Measurements from ENCODE around the gene DRC1. TPM values are rescaled to one million over a fixed set of nuclear protein-coding genes. Genes with fewer than 3 reads are reported as not detected.

The DRC1 gene
- polyA plus RNA-seq, 1 experiment, result 0.05 TPM

DNA sequence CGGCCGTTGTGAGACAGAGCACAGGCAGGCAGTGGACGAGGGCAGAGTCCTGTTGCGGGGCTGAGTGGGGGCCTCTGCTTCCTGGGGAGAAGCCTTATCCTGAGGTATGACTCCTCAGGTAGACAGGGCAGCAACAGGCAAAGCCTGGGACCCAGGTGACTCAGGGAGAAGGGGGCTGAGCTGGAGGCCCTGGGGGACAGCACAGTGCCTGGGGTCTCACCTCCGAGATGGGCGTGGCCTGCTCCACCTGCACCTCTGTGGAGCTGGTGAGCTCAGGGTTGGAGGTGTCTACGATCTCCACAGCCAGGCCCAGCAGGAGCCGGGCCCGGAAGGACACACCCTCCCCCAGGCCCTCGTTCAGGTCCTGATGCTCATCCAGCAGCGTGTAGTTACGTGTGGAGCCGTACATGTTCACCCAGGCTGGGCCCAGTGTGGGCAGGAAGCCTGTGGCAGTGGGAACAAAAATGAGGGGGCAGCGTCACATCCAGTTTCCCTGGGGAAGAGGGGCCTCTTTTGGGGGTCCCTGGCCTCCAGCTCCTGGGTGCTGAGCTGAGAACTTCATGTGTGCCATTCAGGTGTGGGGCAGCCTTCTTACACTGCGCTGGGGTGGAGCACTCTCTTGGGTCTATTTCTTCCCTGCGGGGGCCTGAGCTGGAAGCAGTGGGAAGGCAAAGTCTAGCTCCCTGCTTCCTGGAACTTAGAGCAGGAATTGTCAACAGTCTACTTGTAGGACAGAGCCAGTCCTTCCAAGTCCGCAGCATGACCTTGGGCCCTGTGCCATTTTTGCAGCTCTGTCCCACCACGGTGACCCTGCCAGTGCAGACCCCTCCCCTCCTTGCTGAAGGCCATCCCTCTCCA, 79.1 kb downstream of the DRC1 start:
- POLR2A ChIA-PET, result no interaction called here
- DNase-seq (ENCODE audit: low read depth), result no peak
- CTCF ChIA-PET, result no interaction called here
- H3K4me3 ChIP-seq (ENCODE audit: low read depth, low read length), result no peak overlapping the region
- no peaks in the 10 kb centered on the region for H3K36me3 ChIP-seq (ENCODE audit: control insufficient read depth, insufficient read depth, low read length)
- H3K27me3 ChIP-seq (ENCODE audit: control insufficient read depth, insufficient read depth, low read length), result peaks cover 2% of the 10 kb centered on the region; the same call in 1 of the 2 replicates
- no peak for TF ChIP-seq CTCF (IDR thresholded peaks at IDR 0.05; ENCODE audit: insufficient read depth, low read depth, low read length)

DNA sequence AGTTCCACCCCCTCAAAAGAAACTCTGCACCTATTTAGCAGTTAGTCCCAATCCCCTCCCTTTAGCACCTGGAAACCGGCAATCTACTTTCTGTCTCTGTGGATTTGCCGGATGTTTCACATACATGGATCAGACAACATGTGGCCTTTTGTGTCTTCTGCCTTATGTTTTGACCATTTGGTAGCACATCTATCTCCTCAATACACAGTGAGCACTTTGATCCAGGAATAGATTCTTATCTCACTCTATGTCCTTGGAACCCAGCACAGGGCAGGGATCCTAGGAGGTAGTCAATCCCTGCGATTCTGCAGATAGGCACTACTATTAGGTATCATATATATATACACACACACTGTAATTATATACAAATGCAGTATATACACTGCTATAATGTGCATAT, 80.0 kb downstream of the DRC1 start:
- TF ChIP-seq CTCF (IDR thresholded peaks at IDR 0.05; ENCODE audit: insufficient read depth, low read depth, low read length), result no peak
- no peak overlapping the region for H3K4me3 ChIP-seq (ENCODE audit: low read depth, low read length)
- H3K27me3 ChIP-seq (ENCODE audit: control insufficient read depth, insufficient read depth, low read length), result peaks cover 2% of the 10 kb centered on the region; the same call in 1 of the 2 replicates
- ChIA-PET CTCF (no interaction called here), POLR2A (no interaction called here)
- DNase-seq (ENCODE audit: low read depth), result no peak
- no peaks in the 10 kb centered on the region for H3K36me3 ChIP-seq (ENCODE audit: control insufficient read depth, insufficient read depth, low read length)

DNA sequence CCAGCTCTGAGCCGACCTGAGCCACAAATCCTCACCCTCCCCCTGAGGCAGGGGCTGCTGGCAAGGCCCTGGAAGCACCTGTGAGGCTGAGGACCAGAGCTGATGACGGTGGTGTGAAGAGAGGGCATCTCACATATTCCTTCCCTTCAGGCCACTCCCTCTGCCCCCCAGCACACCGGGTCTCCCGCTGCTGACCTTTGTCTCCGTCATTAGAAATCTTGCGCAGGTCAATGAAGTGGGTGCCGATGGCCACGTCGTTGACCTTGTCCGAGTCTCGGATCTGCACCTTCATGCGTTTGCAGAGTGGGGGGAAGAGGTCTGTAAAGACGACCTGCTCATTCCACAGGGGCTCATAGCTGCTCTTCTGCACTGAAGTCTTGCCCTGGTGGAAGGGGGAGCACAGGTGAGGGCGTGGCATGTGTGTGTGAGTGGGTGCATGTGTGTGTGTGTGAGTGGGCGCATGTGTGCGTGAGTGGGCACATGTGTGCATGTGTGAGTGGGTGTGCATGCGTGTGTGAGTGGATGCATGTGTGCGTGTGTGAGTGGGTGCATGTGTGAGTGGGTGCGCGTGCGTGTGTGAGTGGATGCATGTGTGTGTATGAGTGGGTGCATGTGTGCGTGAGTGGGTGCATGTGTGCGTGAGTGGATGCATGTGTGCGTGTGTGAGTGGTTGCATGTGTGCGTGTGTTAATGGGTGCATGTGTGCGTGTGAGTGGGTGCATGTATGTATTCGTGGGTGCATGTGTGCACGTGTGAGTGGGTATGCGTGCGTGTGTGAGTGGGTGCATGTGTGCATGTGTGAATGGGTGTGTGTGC, 80.7 kb downstream of the DRC1 start:
- ChIA-PET POLR2A (no interaction called here), CTCF (no interaction called here)
- H3K4me3 ChIP-seq (ENCODE audit: low read depth, low read length), result no peak overlapping the region
- H3K36me3 ChIP-seq (ENCODE audit: control insufficient read depth, insufficient read depth, low read length), result no peaks in the 10 kb centered on the region
- no peak for TF ChIP-seq CTCF (IDR thresholded peaks at IDR 0.05; ENCODE audit: insufficient read depth, low read depth, low read length)
- peaks cover 2% of the 10 kb centered on the region; the same call in 1 of the 2 replicates for H3K27me3 ChIP-seq (ENCODE audit: control insufficient read depth, insufficient read depth, low read length)
- no peak for DNase-seq (ENCODE audit: low read depth)

- H3K27me3 ChIP-seq (ENCODE audit: control insufficient read depth, insufficient read depth, low read length), result peaks cover 2% of the 10 kb centered on the region; the same call in 1 of the 2 replicates
- ChIA-PET POLR2A (no interaction called here), CTCF (no interaction called here)
- H3K4me3 ChIP-seq (ENCODE audit: low read depth, low read length), result no peak overlapping the region
- no peak for DNase-seq (ENCODE audit: low read depth)
- H3K36me3 ChIP-seq (ENCODE audit: control insufficient read depth, insufficient read depth, low read length), result no peaks in the 10 kb centered on the region
- TF ChIP-seq CTCF (IDR thresholded peaks at IDR 0.05; ENCODE audit: insufficient read depth, low read depth, low read length), result no peak
Observed at GRCh38 chr2:26483027-26483326, 81.3 kb downstream of the DRC1 start.

DNA sequence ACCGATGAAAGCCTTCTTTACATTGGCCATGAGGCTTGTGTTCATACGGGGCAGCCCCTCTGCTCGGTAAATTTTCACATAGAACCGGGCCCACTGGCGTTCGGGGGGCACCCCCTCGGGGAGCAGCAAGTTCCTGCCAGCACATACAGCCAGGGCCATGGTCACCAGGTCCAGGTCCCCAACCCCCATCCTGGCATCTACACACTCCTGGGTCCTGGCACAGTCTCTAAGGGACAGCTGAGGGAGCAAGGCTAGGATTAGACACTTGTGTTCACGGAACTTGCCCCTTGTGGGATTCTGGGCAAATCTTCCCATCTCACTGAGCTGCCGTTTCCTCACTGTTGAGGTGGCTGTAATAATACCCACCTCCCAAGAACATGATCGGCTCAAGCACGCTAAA, 81.8 kb downstream of the DRC1 start:
- Histone ChIP-seq H3K36me3 (ENCODE audit: control insufficient read depth, insufficient read depth, low read length) (no peaks in the 10 kb centered on the region), H3K27me3 (ENCODE audit: control insufficient read depth, insufficient read depth, low read length) (peaks cover 4% of the 10 kb centered on the region; the same call in 1 of the 2 replicates), H3K4me3 (ENCODE audit: low read depth, low read length) (no peak overlapping the region)
- POLR2A ChIA-PET, result no interaction called here
- TF ChIP-seq CTCF (IDR thresholded peaks at IDR 0.05; ENCODE audit: insufficient read depth, low read depth, low read length), result no peak
- DNase-seq (ENCODE audit: low read depth), result no peak
- CTCF ChIA-PET, result no interaction called here
